Mononuclear cell (primary cell): Measurements from ENCODE around the gene CRPPA. TPM values are rescaled to one million over a fixed set of nuclear protein-coding genes. Genes with fewer than 3 reads are reported as not detected.
"Not testable (repeated sequence)": the region's sequence is repeated elsewhere in the genome, so short reads cannot be mapped to it uniquely, and the experiment has no call there.

ENCODE experiments used
- H3K27me3 ChIP-seq: 2 replicates; pipeline ENCODE4 v1.6.0; 2011; ENCODE audit warnings: low read length, control low read depth; ENCODE audit not compliant: insufficient read depth
- H3K4me1 ChIP-seq: 2 replicates; pipeline ENCODE4 v1.5.1; 2011; ENCODE audit warnings: mild to moderate bottlenecking, low read length, control low read depth; ENCODE audit not compliant: insufficient read depth
- H3K4me3 ChIP-seq: 2 replicates; pipeline ENCODE4 v1.5.1; 2011; ENCODE audit warnings: mild to moderate bottlenecking, low read length, moderate library complexity
- H3K9me3 ChIP-seq: 2 replicates; pipeline ENCODE4 v1.5.1; 2011; ENCODE audit warnings: low read depth, mild to moderate bottlenecking, control low read depth, low read length
- total RNA-seq: library from RNA; depleted of rRNA; stranded (reverse); fragments of >200 nt; gene quantifications from one replicate; pipeline ENCODE4 v1.2.3, GENCODE V29; 2012

The CRPPA gene
- total RNA-seq, 1 donor = 0.63 TPM

- no peak overlapping the region for H3K4me3 ChIP-seq
- H3K4me1 ChIP-seq = no peaks in the 10 kb centered on the region
- H3K27me3 ChIP-seq = no peaks in the 10 kb centered on the region
- peaks cover 10% of the 10 kb centered on the region for H3K9me3 ChIP-seq
Measured at GRCh38 chr7:16395121-16395520, 26.2 kb downstream of the CRPPA start.

DNA sequence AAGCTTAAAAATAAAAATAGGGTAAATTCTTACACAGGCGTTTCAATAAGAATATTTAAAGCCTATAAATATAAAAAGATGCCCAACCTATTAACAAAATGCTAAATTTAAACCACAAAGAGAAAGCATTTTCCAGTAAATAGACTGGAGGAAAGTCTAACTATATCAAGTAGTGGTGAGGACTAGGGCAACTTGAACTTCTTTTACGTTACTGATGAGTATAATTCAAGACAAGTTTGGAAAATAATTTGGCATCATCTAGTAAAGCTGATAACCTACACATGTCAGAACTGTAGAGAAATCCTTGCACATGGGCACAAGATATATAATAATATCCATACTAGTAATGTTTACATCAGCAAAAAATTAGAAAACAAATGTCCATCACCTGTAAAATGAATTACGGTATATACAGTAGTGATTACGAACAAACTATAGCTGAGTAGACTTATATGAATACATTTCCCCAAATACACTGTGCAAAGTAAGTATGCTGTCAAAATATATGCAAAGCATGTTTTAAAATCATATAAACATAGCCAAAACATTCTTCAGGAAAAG is 27.4 kb downstream of the CRPPA start:
- Histone ChIP-seq H3K4me1 (no peaks in the 10 kb centered on the region), H3K27me3 (no peaks in the 10 kb centered on the region), H3K9me3 (peaks cover 10% of the 10 kb centered on the region), H3K4me3 (no peak overlapping the region)

DNA sequence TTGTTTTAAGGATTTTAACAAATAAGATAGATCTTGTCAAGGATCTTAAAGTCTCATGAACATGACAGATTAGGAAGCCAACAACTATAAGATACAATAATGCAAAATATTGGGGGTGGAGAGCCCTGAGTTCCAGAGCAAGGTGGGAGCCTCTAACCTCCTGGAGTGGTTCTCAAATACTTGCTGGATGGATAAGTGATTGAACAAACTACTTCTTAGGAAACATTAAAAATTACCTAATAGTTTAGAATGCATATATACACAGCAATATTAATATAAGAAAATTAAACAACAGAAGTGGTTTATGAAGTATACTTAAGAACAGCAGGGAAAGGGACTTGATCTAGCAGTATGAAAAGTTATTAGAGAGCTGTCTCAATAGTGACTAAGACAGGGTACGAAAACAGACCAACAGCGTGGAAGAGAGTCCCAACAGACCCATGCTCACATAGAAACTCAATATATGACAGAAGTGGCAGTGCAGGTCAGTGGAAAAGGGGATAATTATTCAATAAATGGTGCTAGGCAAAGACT is 28.3 kb downstream of the CRPPA start:
- Histone ChIP-seq H3K9me3 (peaks cover 10% of the 10 kb centered on the region), H3K4me3 (no peak overlapping the region), H3K27me3 (no peaks in the 10 kb centered on the region), H3K4me1 (no peaks in the 10 kb centered on the region)

DNA sequence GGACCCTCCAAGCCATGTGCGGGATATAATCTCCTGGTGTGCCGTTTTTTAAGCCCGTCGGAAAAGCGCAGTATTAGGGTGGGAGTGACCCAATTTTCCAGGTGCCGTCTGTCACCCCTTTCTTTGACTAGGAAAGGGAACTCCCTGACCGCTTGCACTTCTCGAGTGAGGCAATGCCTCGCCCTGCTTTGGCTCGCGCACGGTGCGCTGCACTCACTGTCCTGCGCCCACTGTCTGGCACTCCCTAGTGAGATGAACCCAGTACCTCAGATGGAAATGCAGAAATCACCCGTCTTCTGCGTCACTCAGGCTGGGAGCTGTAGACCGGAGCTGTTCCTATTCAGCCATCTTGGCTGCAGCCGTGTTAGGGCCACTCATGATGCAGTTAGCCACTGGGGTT is 37.6 kb downstream of the CRPPA start:
- H3K9me3 ChIP-seq, H3K27me3 ChIP-seq, H3K4me3 ChIP-seq, H3K4me1 ChIP-seq: not testable (repeated sequence)

GRCh38 chr7:16383103-16383502 is 38.2 kb downstream of the CRPPA start:
- H3K4me1 ChIP-seq, H3K9me3 ChIP-seq, H3K4me3 ChIP-seq, H3K27me3 ChIP-seq: not testable (repeated sequence)

Other genes with a start within 250 kb of the CRPPA start
- gene SOSTDC1, start 44.2 kb upstream of the CRPPA start, total RNA-seq = not detected
- not detected for gene LRRC72, start 105.3 kb upstream of the CRPPA start, total RNA-seq
- gene ANKMY2, start 224.2 kb upstream of the CRPPA start, total RNA-seq = 6.7 TPM
- gene BZW2, start 224.6 kb upstream of the CRPPA start, total RNA-seq = 21.3 TPM